DOHH2 (cell line): ENCODE results near the gene UNG.
A peak's percentile ranks its signal among the peaks of the same experiment; 100 is the strongest.

Source experiments
- H3F3A ChIP-seq: fragments of 200-600 bp; sonication (generic), shearing (Covaris generic); 2 replicates; pipeline ENCODE4 v1.6.0; 2016; ENCODE audit warnings: antibody characterized with exemption, mild to moderate bottlenecking; ENCODE audit not compliant: control insufficient read depth, insufficient read depth
- H3K27ac ChIP-seq: fragments of 200-600 bp; sonication (generic); 2 replicates; pipeline ENCODE4 v1.5.1; 2014; ENCODE audit warnings: low read depth, mild to moderate bottlenecking, low read length, moderate library complexity
- H3K27me3 ChIP-seq: fragments of 200-600 bp; sonication (generic); 2 replicates; pipeline ENCODE4 v1.6.1; 2014; ENCODE audit warnings: mild to moderate bottlenecking, low read length, mixed read lengths; ENCODE audit not compliant: control insufficient read depth
- H3K36me3 ChIP-seq: fragments of 200-600 bp; sonication (generic); 2 replicates; pipeline ENCODE4 v1.6.1; 2014; ENCODE audit warnings: mild to moderate bottlenecking, low read length, moderate library complexity, mixed read lengths; ENCODE audit not compliant: control insufficient read depth
- H3K4me1 ChIP-seq: fragments of 200-600 bp; sonication (generic); 2 replicates; pipeline ENCODE4 v1.6.1; 2014; ENCODE audit warnings: mild to moderate bottlenecking, low read length, mixed read lengths; ENCODE audit not compliant: control insufficient read depth
- H3K4me2 ChIP-seq: fragments of 200-600 bp; sonication (generic); 2 replicates; pipeline ENCODE4 v1.6.0; 2014; ENCODE audit warnings: mild to moderate bottlenecking, low read length, moderate library complexity
- H3K4me3 ChIP-seq: fragments of 200-600 bp; sonication (generic); 2 replicates; pipeline ENCODE4 v1.5.1; 2014; ENCODE audit warnings: mild to moderate bottlenecking, low read length, mixed read lengths
- H3K79me2 ChIP-seq: fragments of 200-600 bp; sonication (generic); 2 replicates; pipeline ENCODE4 v1.6.1; 2014; ENCODE audit warnings: mild to moderate bottlenecking, low read length, mixed read lengths; ENCODE audit not compliant: control insufficient read depth
- H3K9me2 ChIP-seq: fragments of 200-600 bp; sonication (generic); replicated peaks from 2 replicates; pipeline ENCODE4 v1.6.1; 2014; ENCODE audit warnings: mild to moderate bottlenecking, low read length, mixed read lengths; ENCODE audit not compliant: control insufficient read depth
- H3K9me3 ChIP-seq: fragments of 200-600 bp; sonication (generic); 2 replicates; pipeline ENCODE4 v1.6.1; 2014; ENCODE audit warnings: antibody characterized with exemption, low read length, mixed read lengths; ENCODE audit not compliant: control insufficient read depth, insufficient read depth
- H4K20me1 ChIP-seq: fragments of 200-600 bp; sonication (generic); 2 replicates; pipeline ENCODE4 v1.6.0; 2014; ENCODE audit warnings: low read depth, mild to moderate bottlenecking, antibody characterized with exemption, low read length, moderate library complexity; ENCODE audit not compliant: control insufficient read depth, insufficient read depth
- CTCF ChIP-seq: fragments of 200-600 bp; sonication (generic); IDR thresholded peaks from one replicate; pipeline ENCODE4 v1.5.1; 2014; ENCODE audit warnings: antibody characterized with exemption, mild to moderate bottlenecking, low read depth, low read length; ENCODE audit not compliant: poor library complexity, severe bottlenecking
- EZH2phosphoT487 ChIP-seq: fragments of 200-600 bp; sonication (generic); IDR thresholded peaks from 2 replicates; pipeline ENCODE4 v1.6.1; 2017; ENCODE audit warnings: borderline replicate concordance, mild to moderate bottlenecking, antibody characterized with exemption, low read length, moderate library complexity, mixed read lengths

UNG gene

GRCh38 chr12:109156586-109156985, 59.2 kb downstream of the UNG start:
- Histone ChIP-seq H3K27ac (no peak overlapping the region), H3K27me3 (peaks cover 5% of the 10 kb centered on the region), H3K4me2 (no peak overlapping the region), H3F3A (no peaks in the 10 kb centered on the region), H3K79me2 (no peaks in the 10 kb centered on the region), H3K9me2 (no peaks in the 10 kb centered on the region), H3K4me1 (peaks cover 26% of the 10 kb centered on the region), H3K4me3 (no peak overlapping the region), H4K20me1 (no peaks in the 10 kb centered on the region), H3K9me3 (no peaks in the 10 kb centered on the region), H3K36me3 (no peaks in the 10 kb centered on the region)
- no peak for TF ChIP-seq EZH2phosphoT487
- no peak for TF ChIP-seq CTCF

- Histone ChIP-seq H3F3A (no peaks in the 10 kb centered on the region), H4K20me1 (no peaks in the 10 kb centered on the region), H3K27ac (no peak overlapping the region), H3K4me1 (peaks cover 26% of the 10 kb centered on the region), H3K9me2 (no peaks in the 10 kb centered on the region), H3K36me3 (no peaks in the 10 kb centered on the region), H3K79me2 (no peaks in the 10 kb centered on the region), H3K4me2 (peak overlapping the region; percentile 19), H3K4me3 (no peak overlapping the region), H3K27me3 (peaks cover 5% of the 10 kb centered on the region), H3K9me3 (no peaks in the 10 kb centered on the region)
- no peak for TF ChIP-seq CTCF
- no peak for TF ChIP-seq EZH2phosphoT487
These were observed 60.6 kb downstream of the UNG start for GRCh38 chr12:109157986-109158385.

DNA sequence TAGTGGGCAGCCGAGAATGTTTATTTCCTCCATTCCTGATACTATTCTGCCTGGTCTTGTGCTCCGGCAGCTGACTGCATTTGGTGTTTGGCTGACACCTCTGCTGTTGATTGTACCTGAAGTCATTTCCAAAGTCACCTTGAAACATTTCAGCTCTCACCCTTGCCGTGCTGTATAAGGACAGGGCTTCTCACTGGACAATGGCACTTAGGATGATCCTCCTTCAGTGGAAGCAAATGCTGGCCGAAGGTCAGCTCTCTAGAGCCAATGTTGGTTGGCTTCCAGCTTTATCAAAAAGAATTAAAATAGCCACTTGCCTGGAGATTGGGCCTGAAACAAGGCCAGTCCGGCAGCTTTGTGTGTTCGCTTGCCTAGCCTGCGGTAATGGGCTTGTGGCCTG, 63.0 kb downstream of the UNG start:
- H3K36me3 ChIP-seq: no peaks in the 10 kb centered on the region
- TF ChIP-seq CTCF (no peak), EZH2phosphoT487 (no peak)
- peaks cover 18% of the 10 kb centered on the region for H3K4me1 ChIP-seq
- H3F3A ChIP-seq: no peaks in the 10 kb centered on the region
- H3K9me2 ChIP-seq: no peaks in the 10 kb centered on the region
- H3K27ac ChIP-seq: no peak overlapping the region
- no peaks in the 10 kb centered on the region for H3K27me3 ChIP-seq
- H3K4me2 ChIP-seq: no peak overlapping the region
- no peaks in the 10 kb centered on the region for H3K79me2 ChIP-seq
- H4K20me1 ChIP-seq: no peaks in the 10 kb centered on the region
- H3K9me3 ChIP-seq: no peaks in the 10 kb centered on the region
- H3K4me3 ChIP-seq: no peak overlapping the region
